ENCODE data around the gene DCAF5. TPM values are rescaled to one million over a fixed set of nuclear protein-coding genes. Genes with fewer than 3 reads are reported as not detected.

Gene DCAF5
- total RNA-seq, 2 donors from 2014 or later, result 20.5 to 25.4 TPM

- ATAC-seq (no peak), DNase-seq (no peak)
- no peaks in the 10 kb centered on the region for H3K9me3 ChIP-seq
- no peaks in the 10 kb centered on the region for H3K36me3 ChIP-seq (replicated peaks in 1 of 2; ENCODE audit: insufficient read depth in 1 of 2, low read depth in 2 of 2)
- H3K27me3 ChIP-seq, result no peaks in the 10 kb centered on the region
- peaks cover 48% of the 10 kb centered on the region for H3K4me1 ChIP-seq
- intact Hi-C loops (cut with DNase I), result no loop called here
- no peak overlapping the region for H3K4me3 ChIP-seq
- WGBS, 2 donors, result 91 to 94% methylated on average over 1 of the region's 1 CpG
- TF ChIP-seq CTCF (IDR thresholded peaks at IDR 0.05) (no peak), POLR2A (IDR thresholded peaks at IDR 0.05) (no peak)
- no peak overlapping the region for H3K27ac ChIP-seq
These were observed 105.7 kb downstream of the DCAF5 start for GRCh38 chr14:69047255-69047654.

GRCh38 chr14:69046476-69046860 is 106.5 kb downstream of the DCAF5 start:
- H3K4me3 ChIP-seq, result no peak overlapping the region
- WGBS, 2 donors, result 75 to 79% methylated on average over 7 of the region's 7 CpGs
- intact Hi-C loops (cut with DNase I), result no loop called here
- ATAC-seq, result no peak
- H3K4me1 ChIP-seq, result peaks cover 50% of the 10 kb centered on the region
- TF ChIP-seq CTCF (IDR thresholded peaks at IDR 0.05), result no peak
- TF ChIP-seq POLR2A (IDR thresholded peaks at IDR 0.05), result no peak
- DNase-seq, result peak in 2 of 4 donors; percentile 24 to 32
- no peaks in the 10 kb centered on the region for H3K27me3 ChIP-seq
- H3K9me3 ChIP-seq, result no peaks in the 10 kb centered on the region
- H3K27ac ChIP-seq, result peak overlapping the region in 1 of 4 donors; percentile 36
- no peaks in the 10 kb centered on the region for H3K36me3 ChIP-seq (replicated peaks in 1 of 2; ENCODE audit: insufficient read depth in 1 of 2, low read depth in 2 of 2)

GRCh38 chr14:69045857-69046475 is 107.0 kb downstream of the DCAF5 start:
- Histone ChIP-seq H3K36me3 (replicated peaks in 1 of 2; ENCODE audit: insufficient read depth in 1 of 2, low read depth in 2 of 2) (no peaks in the 10 kb centered on the region), H3K4me3 (no peak overlapping the region), H3K27ac (peak overlapping the region in 1 of 4 donors; percentile 36), H3K9me3 (no peaks in the 10 kb centered on the region), H3K27me3 (no peaks in the 10 kb centered on the region), H3K4me1 (peaks cover 45% of the 10 kb centered on the region)
- DNase-seq, result no peak
- TF ChIP-seq POLR2A (IDR thresholded peaks at IDR 0.05), result no peak
- no peak for TF ChIP-seq CTCF (IDR thresholded peaks at IDR 0.05)
- no peak for ATAC-seq
- intact Hi-C loops (cut with DNase I), result no loop called here
- WGBS, 2 donors, result 68 to 76% methylated on average over 7 of the region's 7 CpGs

- H3K27ac ChIP-seq, result no peak overlapping the region
- H3K4me3 ChIP-seq, result no peak overlapping the region
- intact Hi-C loops (cut with DNase I), result no loop called here
- DNase-seq, result peak in 1 of 4 donors; percentile 34
- peaks cover 36% of the 10 kb centered on the region for H3K4me1 ChIP-seq
- WGBS, 2 donors, result 45 to 50% methylated on average over 5 to 6 of the region's 6 CpGs
- no peaks in the 10 kb centered on the region for H3K27me3 ChIP-seq
- no peak for ATAC-seq
- H3K36me3 ChIP-seq (replicated peaks in 1 of 2; ENCODE audit: insufficient read depth in 1 of 2, low read depth in 2 of 2), result no peaks in the 10 kb centered on the region
- H3K9me3 ChIP-seq, result no peaks in the 10 kb centered on the region
- TF ChIP-seq POLR2A (IDR thresholded peaks at IDR 0.05), result no peak
- no peak for TF ChIP-seq CTCF (IDR thresholded peaks at IDR 0.05)
These were observed 107.9 kb downstream of the DCAF5 start for GRCh38 chr14:69044965-69045555.

GRCh38 chr14:69044296-69044695 is 108.6 kb downstream of the DCAF5 start:
- intact Hi-C loops (cut with DNase I), result no loop called here
- H3K4me1 ChIP-seq, result peaks cover 34% of the 10 kb centered on the region
- DNase-seq (no peak), ATAC-seq (no peak)
- no peaks in the 10 kb centered on the region for H3K36me3 ChIP-seq (replicated peaks in 1 of 2; ENCODE audit: insufficient read depth in 1 of 2, low read depth in 2 of 2)
- WGBS, 2 donors, result 14 to 53% methylated on average over 2 of the region's 2 CpGs
- no peak overlapping the region for H3K4me3 ChIP-seq
- no peak overlapping the region for H3K27ac ChIP-seq
- no peaks in the 10 kb centered on the region for H3K27me3 ChIP-seq
- no peak for TF ChIP-seq CTCF (IDR thresholded peaks at IDR 0.05)
- no peak for TF ChIP-seq POLR2A (IDR thresholded peaks at IDR 0.05)
- no peaks in the 10 kb centered on the region for H3K9me3 ChIP-seq
